GM19395 (cell line): Measurements from ENCODE around the gene LRRC8C.

Source experiments
- ATAC-seq: cut with Tn5 transposase; IDR thresholded peaks from one replicate; pipeline ENCODE4 v1.9.1; 2021; ENCODE audit warnings: mild to moderate bottlenecking, moderate library complexity; ENCODE audit not compliant: unreplicated experiment

The LRRC8C gene

DNA sequence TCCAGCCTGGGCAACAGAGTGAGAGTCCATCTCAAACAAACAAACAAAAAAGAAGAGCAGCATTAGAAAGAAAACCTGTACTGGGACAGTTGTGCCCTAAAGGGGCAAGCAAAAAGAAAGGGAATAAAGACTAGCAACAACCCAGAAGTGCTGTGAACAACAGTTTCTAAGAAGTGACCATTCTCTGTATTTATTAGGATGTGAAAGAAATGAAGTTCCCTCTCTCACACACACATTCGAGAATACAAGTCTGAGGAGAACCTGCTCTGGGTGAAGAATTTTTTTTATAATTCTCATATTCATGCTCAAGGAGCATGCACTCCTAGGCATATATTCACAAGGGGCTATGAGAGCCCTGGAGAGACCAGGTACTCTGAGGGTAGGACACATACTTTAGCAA, 128.4 kb downstream of the LRRC8C start:
- ATAC-seq = no peak

DNA sequence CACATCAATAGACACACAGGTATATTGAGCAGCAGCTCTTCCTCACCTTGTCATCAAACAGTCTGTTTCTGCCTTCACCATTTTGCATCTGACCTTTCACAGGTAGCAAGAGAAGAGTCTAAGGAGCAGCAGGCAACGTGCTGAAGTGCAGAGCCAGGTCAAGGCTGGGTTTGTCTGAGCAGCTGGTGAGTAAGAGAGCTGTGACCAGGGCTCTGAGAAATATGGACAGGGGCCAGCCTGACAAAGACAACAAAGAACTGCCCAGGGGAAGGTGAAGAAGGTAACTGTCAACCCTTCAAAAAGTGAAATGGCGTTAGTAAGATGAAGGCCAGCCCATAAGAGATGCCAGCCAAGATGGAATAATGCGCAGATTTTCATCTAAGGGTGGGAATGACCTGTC, 129.0 kb downstream of the LRRC8C start:
- no peak for ATAC-seq

DNA sequence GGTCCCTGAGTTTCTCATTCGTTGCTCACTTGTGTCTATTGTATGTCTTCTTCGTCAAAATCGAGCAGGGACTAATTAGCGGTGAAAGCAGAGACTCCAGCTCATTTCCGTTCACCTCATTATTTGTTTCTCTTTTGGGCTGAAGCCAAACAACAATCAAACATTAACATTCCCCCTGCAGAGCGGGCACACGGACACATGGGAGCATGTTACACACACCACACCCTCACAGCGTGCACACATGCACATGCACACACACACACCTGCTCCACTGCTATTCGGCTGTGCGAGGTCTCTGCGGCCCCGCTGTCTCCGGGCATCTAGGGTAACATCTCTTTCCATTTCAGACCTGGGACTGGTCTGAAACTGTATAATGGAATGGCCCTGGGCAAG, 129.5 kb downstream of the LRRC8C start:
- ATAC-seq = no peak

DNA sequence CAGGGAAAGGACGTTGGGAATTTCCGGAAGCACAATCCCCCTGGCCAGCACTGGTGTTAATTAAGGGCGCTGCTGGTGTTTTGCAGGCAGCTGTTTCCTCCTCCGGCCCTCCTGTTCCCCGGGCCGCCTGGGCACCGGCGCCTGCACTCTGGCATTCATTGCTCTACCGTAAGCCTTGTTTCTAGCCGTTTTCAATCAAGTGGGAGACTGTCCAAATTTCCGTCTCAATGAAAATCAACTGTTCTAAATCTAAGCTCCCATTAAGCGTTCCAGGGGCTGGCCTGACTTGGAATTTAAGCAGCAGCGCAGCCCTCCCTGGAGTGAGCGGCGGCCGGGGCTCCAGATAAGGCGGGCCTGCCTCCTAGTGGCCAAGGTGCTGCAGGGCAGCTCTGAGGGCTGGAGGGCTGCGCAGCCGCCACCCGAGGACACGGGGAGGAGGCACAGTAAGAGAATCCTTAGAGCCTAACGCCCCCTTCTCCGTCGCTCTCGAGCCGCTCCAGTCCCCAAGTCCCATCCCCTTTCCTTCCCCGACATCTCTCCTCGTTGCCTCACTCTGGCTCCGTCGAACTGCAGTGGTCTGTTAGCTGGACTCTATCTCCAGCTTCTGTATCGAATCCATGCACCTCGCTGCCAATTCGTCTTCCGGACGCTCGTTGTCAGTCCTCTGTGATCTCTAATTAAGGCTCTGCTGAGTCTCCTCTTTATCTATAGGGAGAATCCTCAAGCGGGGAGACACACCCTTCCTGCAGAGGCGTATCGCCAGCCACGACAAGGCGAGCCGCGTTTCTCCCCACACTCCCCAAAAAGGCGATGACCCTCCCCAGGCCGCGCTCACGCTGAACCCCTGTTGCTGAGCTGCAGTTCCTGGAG, 130.1 kb downstream of the LRRC8C start:
- ATAC-seq = peak; percentile 99

DNA sequence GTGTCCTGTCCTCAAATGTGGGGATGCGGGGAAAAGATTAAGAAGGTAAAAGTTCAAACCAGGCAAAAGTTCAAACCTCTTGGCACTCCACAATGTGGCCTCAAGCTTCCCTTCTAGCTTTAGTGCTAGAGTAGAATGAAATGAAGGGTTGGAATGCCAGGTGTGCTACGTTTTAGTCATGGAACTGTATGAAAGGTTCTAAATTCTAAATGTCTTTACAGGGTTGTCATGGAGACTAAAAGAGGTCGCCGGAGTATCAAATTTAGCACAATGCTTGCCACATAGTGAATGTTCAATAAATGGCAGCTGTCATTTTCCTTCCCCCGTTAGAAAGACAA, 130.7 kb downstream of the LRRC8C start:
- ATAC-seq = no peak

DNA sequence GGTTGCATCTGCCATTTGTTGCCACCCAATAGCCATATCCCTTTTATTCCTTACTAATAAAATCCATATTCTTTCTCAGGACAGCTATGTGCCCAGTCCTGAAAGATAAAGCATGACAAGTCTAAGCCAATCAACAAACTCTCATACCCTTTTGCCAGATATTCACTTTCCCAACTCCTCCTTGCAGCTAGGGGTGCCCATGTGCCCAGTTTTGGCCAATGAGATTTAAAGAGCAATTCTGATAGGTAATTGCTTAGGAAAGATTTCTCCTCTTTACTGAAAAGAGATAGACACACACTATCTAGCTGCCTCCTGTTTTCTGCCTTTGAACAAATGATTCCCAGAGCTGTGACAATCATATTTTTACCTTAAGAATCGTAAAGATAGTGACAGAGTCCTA, 132.9 kb downstream of the LRRC8C start:
- no peak for ATAC-seq

DNA sequence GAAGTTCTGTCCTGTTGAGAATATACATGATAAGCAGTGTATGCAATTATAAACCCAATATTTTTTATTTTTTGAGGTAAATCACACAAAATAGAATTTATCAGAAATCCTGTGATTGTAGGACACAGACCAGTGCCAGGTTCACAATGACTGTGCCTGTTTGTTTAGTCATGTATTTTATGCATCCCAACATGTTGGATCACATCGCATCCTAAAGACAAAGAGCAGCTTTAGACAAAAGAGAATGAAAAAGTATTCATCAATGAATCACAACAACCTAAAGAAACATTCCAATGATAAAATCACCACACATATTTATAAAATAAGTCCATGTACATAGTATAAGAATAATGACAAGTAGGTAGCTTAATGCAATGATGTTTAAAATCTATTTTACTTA, 134.7 kb downstream of the LRRC8C start:
- no peak for ATAC-seq
